MM.1S (cell line): ENCODE results near the gene INTS6L.

Experiments used
- DNase-seq: peaks from one replicate; pipeline ENCODE4 v3.0.0-alpha.2; 2015
- H2AFZ ChIP-seq: fragments of 300-600 bp; sonication (generic); 2 replicates; pipeline ENCODE4 v1.6.0; 2016; ENCODE audit warnings: antibody characterized with exemption, low read length
- H3F3A ChIP-seq: fragments of 300-600 bp; sonication (generic); 2 replicates; pipeline ENCODE4 v1.6.1; 2016; ENCODE audit warnings: mild to moderate bottlenecking, antibody characterized with exemption, low read length, moderate library complexity, mixed read lengths; ENCODE audit not compliant: insufficient read depth
- H3K27ac ChIP-seq: fragments of 300-600 bp; sonication (generic); 2 replicates; pipeline ENCODE4 v1.5.1; 2016; ENCODE audit warnings: mild to moderate bottlenecking, low read length
- H3K27me3 ChIP-seq: fragments of 300-600 bp; sonication (generic); replicated peaks from 2 replicates; pipeline ENCODE4 v1.6.0; 2016; ENCODE audit warnings: low read length; ENCODE audit not compliant: insufficient read depth
- H3K36me3 ChIP-seq: fragments of 300-600 bp; sonication (generic); replicated peaks from 2 replicates; pipeline ENCODE4 v1.6.1; 2016; ENCODE audit warnings: mild to moderate bottlenecking, low read length, mixed read lengths; ENCODE audit not compliant: insufficient read depth
- H3K4me1 ChIP-seq: fragments of 300-600 bp; sonication (generic); 2 replicates; pipeline ENCODE4 v1.6.1; 2016; ENCODE audit warnings: low read length, mixed read lengths
- H3K4me2 ChIP-seq: fragments of 300-600 bp; sonication (generic); 2 replicates; pipeline ENCODE4 v1.6.0; 2016; ENCODE audit warnings: low read depth, low read length
- H3K4me3 ChIP-seq: fragments of 300-600 bp; sonication (generic); 2 replicates; pipeline ENCODE4 v1.5.1; 2016; ENCODE audit warnings: low read length, mixed read lengths
- H3K79me2 ChIP-seq: fragments of 300-600 bp; sonication (generic); 2 replicates; pipeline ENCODE4 v1.6.1; 2016; ENCODE audit warnings: mixed run types, low read length, mixed read lengths
- H3K9ac ChIP-seq: fragments of 300-600 bp; sonication (generic); 2 replicates; pipeline ENCODE4 v1.6.1; 2016; ENCODE audit warnings: low read length, mixed read lengths
- H3K9me2 ChIP-seq: fragments of 300-600 bp; sonication (generic); replicated peaks from 2 replicates; pipeline ENCODE4 v1.6.1; 2016; ENCODE audit warnings: mild to moderate bottlenecking, low read length, mixed read lengths; ENCODE audit not compliant: insufficient read depth
- H3K9me3 ChIP-seq: fragments of 300-600 bp; sonication (generic); replicated peaks from 2 replicates; pipeline ENCODE4 v1.6.1; 2016; ENCODE audit warnings: mild to moderate bottlenecking, low read length, mixed read lengths; ENCODE audit not compliant: insufficient read depth
- H4K20me1 ChIP-seq: fragments of 300-600 bp; sonication (generic); 2 replicates; pipeline ENCODE4 v1.6.1; 2016; ENCODE audit warnings: mild to moderate bottlenecking, low read length, moderate library complexity, mixed read lengths; ENCODE audit not compliant: insufficient read depth
- EZH2 ChIP-seq: fragments of 300-600 bp; sonication (generic); optimal IDR thresholded peaks from 2 replicates; pipeline ENCODE3; 2017; ENCODE audit warnings: low read depth, mild to moderate bottlenecking, antibody characterized with exemption, low read length, mixed read lengths
- EZH2phosphoT487 ChIP-seq: fragments of 300-600 bp; sonication (generic); IDR thresholded peaks from 2 replicates; pipeline ENCODE4 v1.6.1; 2018; ENCODE audit warnings: antibody characterized with exemption, low read length
- TF ChIP-seq, protein P1 (sequence below): fragments of 300-600 bp; sonication (generic); IDR thresholded peaks from 2 replicates; pipeline ENCODE4 v1.5.1; 2016; ENCODE audit warnings: antibody characterized with exemption, low read length, mixed read lengths

Gene INTS6L

DNA sequence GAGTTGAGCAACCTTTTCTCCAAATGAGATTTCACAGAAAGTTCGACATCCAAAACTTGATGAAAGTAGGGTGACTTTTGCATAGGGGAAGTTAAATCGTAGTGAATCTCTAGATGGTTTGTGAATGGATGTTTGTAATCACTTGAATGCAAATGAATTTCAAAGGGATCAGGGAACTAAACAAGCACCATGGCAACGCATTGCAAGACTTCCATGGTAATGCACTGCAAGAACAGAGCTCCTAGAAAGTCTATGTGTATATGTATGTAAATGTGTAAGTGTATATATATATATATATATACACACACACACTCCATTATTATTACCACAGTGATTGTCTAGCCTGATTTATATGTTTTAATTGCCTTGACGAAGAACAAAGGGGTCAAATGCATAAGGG is 27.3 kb downstream of the INTS6L start:
- Histone ChIP-seq H4K20me1 (no peaks in the 10 kb centered on the region), H3K4me2 (no peak overlapping the region), H3K9me3 (no peaks in the 10 kb centered on the region), H3K79me2 (no peaks in the 10 kb centered on the region), H3F3A (no peaks in the 10 kb centered on the region), H3K36me3 (no peaks in the 10 kb centered on the region), H3K27me3 (no peaks in the 10 kb centered on the region), H3K9me2 (no peaks in the 10 kb centered on the region), H3K4me3 (no peak overlapping the region), H3K27ac (no peak overlapping the region), H2AFZ (no peak overlapping the region), H3K9ac (no peak overlapping the region), H3K4me1 (no peaks in the 10 kb centered on the region)
- no peak for TF ChIP-seq EZH2phosphoT487
- TF ChIP-seq, protein P1, sequence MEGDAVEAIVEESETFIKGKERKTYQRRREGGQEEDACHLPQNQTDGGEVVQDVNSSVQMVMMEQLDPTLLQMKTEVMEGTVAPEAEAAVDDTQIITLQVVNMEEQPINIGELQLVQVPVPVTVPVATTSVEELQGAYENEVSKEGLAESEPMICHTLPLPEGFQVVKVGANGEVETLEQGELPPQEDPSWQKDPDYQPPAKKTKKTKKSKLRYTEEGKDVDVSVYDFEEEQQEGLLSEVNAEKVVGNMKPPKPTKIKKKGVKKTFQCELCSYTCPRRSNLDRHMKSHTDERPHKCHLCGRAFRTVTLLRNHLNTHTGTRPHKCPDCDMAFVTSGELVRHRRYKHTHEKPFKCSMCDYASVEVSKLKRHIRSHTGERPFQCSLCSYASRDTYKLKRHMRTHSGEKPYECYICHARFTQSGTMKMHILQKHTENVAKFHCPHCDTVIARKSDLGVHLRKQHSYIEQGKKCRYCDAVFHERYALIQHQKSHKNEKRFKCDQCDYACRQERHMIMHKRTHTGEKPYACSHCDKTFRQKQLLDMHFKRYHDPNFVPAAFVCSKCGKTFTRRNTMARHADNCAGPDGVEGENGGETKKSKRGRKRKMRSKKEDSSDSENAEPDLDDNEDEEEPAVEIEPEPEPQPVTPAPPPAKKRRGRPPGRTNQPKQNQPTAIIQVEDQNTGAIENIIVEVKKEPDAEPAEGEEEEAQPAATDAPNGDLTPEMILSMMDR: no peak
- DNase-seq: no peak

DNA sequence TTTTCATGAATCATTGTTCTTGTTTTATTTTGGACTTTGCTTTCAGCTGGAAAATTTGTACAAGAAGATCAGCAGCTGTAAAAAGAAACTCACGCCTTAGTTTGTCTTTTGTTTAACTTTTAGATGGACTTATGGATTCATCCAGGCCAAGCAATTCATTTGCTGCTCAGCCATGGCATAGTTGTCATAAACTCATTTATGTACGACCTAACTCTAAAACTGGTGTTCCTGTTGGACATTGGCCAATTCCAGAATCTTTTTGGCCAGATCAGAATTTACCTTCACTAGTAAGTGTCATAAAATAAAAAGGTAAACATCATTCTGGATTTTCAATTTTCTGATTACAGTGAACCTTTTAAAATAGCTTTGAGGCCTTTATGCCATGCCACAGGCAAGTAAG is 29.1 kb downstream of the INTS6L start:
- TF ChIP-seq EZH2phosphoT487 (no peak), EZH2 (no peak)
- TF ChIP-seq, protein P1: no peak
- Histone ChIP-seq H3K27me3 (no peaks in the 10 kb centered on the region), H2AFZ (no peak overlapping the region), H3K27ac (no peak overlapping the region), H3K9ac (no peak overlapping the region), H3K36me3 (no peaks in the 10 kb centered on the region), H3K9me2 (no peaks in the 10 kb centered on the region), H3K9me3 (no peaks in the 10 kb centered on the region), H3K79me2 (no peaks in the 10 kb centered on the region), H3K4me2 (no peak overlapping the region), H3F3A (no peaks in the 10 kb centered on the region), H3K4me1 (no peaks in the 10 kb centered on the region), H3K4me3 (no peak overlapping the region), H4K20me1 (no peaks in the 10 kb centered on the region)
- no peak for DNase-seq

DNA sequence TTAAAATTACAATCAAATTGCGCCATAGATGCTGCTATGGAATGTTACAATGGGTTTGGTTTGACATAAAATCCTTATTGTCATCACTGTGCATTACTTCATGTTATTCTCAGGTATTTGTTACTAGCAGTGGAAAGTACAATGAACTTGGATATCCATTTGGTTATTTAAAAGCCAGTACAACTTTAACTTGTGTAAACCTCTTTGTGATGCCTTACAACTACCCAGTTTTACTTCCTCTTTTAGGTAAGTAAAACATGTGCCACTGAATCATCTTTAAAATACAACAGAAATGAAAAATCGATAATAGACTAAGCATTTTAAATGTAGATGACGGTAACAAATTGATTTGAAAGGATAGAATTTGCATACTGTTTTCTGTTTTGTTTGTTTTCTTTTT is 35.6 kb downstream of the INTS6L start:
- H3K27ac ChIP-seq: no peak overlapping the region
- no peaks in the 10 kb centered on the region for H3K27me3 ChIP-seq
- TF ChIP-seq, protein P1: no peak
- TF ChIP-seq EZH2phosphoT487: no peak
- no peak for TF ChIP-seq EZH2
- H3K9ac ChIP-seq: no peak overlapping the region
- no peak for DNase-seq
- H3K36me3 ChIP-seq: no peaks in the 10 kb centered on the region
- H3K79me2 ChIP-seq: no peaks in the 10 kb centered on the region
- H4K20me1 ChIP-seq: no peaks in the 10 kb centered on the region
- H3K9me3 ChIP-seq: no peaks in the 10 kb centered on the region
- no peak overlapping the region for H3K4me2 ChIP-seq
- H2AFZ ChIP-seq: no peak overlapping the region
- no peak overlapping the region for H3K4me3 ChIP-seq
- no peaks in the 10 kb centered on the region for H3K4me1 ChIP-seq
- no peaks in the 10 kb centered on the region for H3F3A ChIP-seq
- H3K9me2 ChIP-seq: no peaks in the 10 kb centered on the region

DNA sequence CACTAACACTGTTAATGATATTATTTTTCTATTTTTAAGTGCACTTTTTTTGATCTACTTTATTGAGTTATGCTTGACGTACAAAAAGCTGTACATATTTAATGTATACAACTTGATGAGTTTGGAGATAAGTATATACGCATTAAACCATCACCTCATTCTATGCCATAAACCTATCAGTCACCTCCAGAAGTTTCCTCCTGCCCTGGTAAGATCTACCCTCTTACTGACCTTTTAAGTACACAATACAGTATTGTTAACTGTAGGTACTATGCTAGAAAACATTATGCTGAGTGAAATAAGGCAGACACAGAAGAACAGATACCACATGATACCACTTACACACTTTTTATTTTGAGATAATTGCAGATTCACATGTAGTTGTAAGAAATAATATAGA is 36.9 kb downstream of the INTS6L start:
- TF ChIP-seq EZH2: no peak
- TF ChIP-seq EZH2phosphoT487: no peak
- TF ChIP-seq, protein P1: no peak
- Histone ChIP-seq H3K4me3 (no peak overlapping the region), H2AFZ (no peak overlapping the region), H3F3A (no peaks in the 10 kb centered on the region), H3K27ac (no peak overlapping the region), H3K36me3 (no peaks in the 10 kb centered on the region), H4K20me1 (no peaks in the 10 kb centered on the region), H3K4me1 (no peaks in the 10 kb centered on the region), H3K4me2 (no peak overlapping the region), H3K79me2 (no peaks in the 10 kb centered on the region), H3K9me3 (no peaks in the 10 kb centered on the region), H3K27me3 (no peaks in the 10 kb centered on the region), H3K9ac (no peak overlapping the region), H3K9me2 (no peaks in the 10 kb centered on the region)
- DNase-seq: no peak
